ENCODE measurements around the gene FAF1.

- TF ChIP-seq POLR2AphosphoS5 (IDR thresholded peaks at IDR 0.05) (no peak), CTCF (IDR thresholded peaks at IDR 0.05) (no peak), POLR2A (IDR thresholded peaks at IDR 0.05) (no peak)
Observed at GRCh38 chr1:50564417-50564816, 395.6 kb downstream of the FAF1 start.

Measured in transverse colon (tissue), 4 donors.